ENCODE data around the gene IQSEC3. TPM values are rescaled to one million over a fixed set of nuclear protein-coding genes. Genes with fewer than 3 reads are reported as not detected.
A peak's percentile ranks its signal among the peaks of the same experiment; 100 is the strongest.
"Not testable (repeated sequence)": the region's sequence is repeated elsewhere in the genome, so short reads cannot be mapped to it uniquely, and the experiment has no call there.

The IQSEC3 gene
- polyA plus RNA-seq, 4 donors = under 0.01 to 1.5 (median 1.4) TPM; not detected in 1

DNA sequence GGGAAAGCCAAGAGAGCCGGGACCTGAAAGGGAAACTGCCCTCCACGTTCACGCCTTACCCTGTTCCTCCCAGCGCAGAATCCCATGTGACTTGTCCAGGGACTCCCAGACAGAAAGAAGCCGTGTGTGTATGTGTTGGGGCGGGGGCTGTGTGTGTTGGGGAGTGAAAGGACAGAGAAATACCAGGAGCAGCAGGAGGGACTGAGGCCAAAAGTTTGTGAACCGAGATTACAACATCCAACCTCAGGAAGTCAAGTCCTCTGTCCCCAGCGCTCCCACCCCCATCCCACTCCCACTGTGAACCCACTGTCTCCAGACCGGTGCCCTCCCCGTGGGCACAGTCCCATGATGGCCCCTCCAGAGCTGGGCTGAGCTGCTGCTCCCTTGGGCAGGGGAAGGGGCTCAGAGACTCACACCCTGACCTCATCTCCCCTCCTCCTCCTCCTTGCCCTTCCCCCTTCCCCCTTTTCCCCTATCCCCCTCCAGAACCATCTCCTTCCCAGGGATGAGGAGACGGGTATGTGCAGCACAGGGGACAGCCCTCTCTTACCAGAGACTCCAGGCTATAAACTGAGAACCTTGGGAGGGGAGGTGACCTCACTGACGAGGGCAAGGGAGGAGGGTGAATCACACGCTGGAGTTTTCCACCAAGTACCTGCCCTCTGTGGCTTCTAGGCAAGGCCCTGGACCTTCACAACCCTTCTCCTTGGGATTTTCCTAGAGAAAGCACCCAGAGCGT is 147.6 kb downstream of the IQSEC3 start, which contains the start of gene SLC6A12:
SLC6A12 (minus strand) TSS at position 155 of the 739 bp plus-strand sequence. CDS start 4,171 bp downstream, outside the sequence.
- 19 to 35% (median 28%) methylated on average over 14 of the region's 14 CpGs for WGBS, 3 donors
- Histone ChIP-seq H3K4me1 (ENCODE audit: control insufficient read depth in 3 of 3, insufficient read depth in 2 of 3, low read depth in 1 of 3, low read length in 2 of 3) (peaks cover 0 to 3% (median 0%) of the 10 kb centered on the region in 3 donors), H3K36me3 (ENCODE audit: control insufficient read depth in 3 of 3, insufficient read depth in 2 of 3, low read depth in 1 of 3, low read length in 3 of 3) (no peaks in the 10 kb centered on the region), H3K9me3 (ENCODE audit: control insufficient read depth in 2 of 2, insufficient read depth in 1 of 2, low read depth in 1 of 2, low read length in 1 of 2) (no peaks in the 10 kb centered on the region), H3K27me3 (ENCODE audit: control insufficient read depth in 3 of 3, insufficient read depth in 3 of 3, low read length in 3 of 3) (peaks cover 0 to 7% (median 1%) of the 10 kb centered on the region in 3 donors), H3K27ac (ENCODE audit: low read depth in 1 of 3, low read length in 2 of 3) (no peak within 1 kb of the TSS), H3K4me3 (ENCODE audit: low read depth in 1 of 3, low read length in 3 of 3) (peak within 1 kb of the TSS in 1 of 3 donors; percentile 7)
- FAIRE-seq = no peak
- DNase-seq = peak in 1 of 2 donors; percentile 46

DNA sequence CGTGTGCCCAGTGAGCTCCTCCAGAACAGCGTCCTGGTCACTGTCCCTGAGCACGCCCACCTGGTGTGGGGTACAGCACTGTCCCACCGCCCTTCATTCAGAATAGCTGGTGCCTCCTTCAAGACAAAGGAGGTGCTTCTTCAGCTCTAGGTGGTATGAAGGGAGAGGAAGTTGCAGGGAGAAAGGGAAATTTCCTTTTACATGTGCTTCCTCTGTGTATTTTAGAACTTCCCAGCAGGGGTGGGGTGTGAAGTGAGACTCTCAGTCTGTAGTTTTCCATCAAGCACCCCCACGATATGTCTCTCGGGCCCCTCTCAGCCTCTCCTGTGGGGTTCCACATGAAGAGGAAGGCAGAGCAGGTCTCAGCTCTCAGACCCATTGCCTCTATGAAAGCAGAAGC is 148.5 kb downstream of the IQSEC3 start:
- peaks cover 0 to 5% (median 1%) of the 10 kb centered on the region in 3 donors for H3K27me3 ChIP-seq (ENCODE audit: control insufficient read depth in 3 of 3, insufficient read depth in 3 of 3, low read length in 3 of 3)
- H3K4me1 ChIP-seq (ENCODE audit: control insufficient read depth in 3 of 3, insufficient read depth in 2 of 3, low read depth in 1 of 3, low read length in 2 of 3) = peaks cover 0 to 3% (median 0%) of the 10 kb centered on the region in 3 donors
- FAIRE-seq = no peak

DNA sequence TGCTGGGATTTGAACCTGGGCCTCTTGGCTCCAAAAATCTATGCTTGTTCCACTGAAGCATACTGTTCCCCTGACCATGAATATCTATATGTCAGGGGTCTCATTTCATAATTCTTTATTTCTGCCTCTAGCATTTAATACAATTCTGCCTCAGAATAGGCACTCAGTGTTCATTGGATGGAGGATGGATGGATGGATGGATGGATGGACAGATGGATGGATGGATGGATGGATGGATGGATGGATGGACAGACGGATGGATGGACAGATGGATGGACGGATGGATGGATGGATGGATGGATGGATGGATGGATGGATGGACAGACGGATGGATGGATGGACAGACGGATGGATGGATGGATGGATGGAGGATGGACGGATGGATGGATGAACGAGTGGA is 150.5 kb downstream of the IQSEC3 start:
- WGBS, 3 donors = 63 to 75% (median 65%) methylated on average over 6 of the region's 6 CpGs
- not testable (repeated sequence) for H3K4me1 ChIP-seq (ENCODE audit: control insufficient read depth in 3 of 3, insufficient read depth in 2 of 3, low read depth in 1 of 3, low read length in 2 of 3); H3K9me3 ChIP-seq (ENCODE audit: control insufficient read depth in 2 of 2, insufficient read depth in 1 of 2, low read depth in 1 of 2, low read length in 1 of 2); H3K4me3 ChIP-seq (ENCODE audit: low read depth in 1 of 3, low read length in 3 of 3); H3K36me3 ChIP-seq (ENCODE audit: control insufficient read depth in 3 of 3, insufficient read depth in 2 of 3, low read depth in 1 of 3, low read length in 3 of 3); DNase-seq; FAIRE-seq; H3K27ac ChIP-seq (ENCODE audit: low read depth in 1 of 3, low read length in 2 of 3); H3K27me3 ChIP-seq (ENCODE audit: control insufficient read depth in 3 of 3, insufficient read depth in 3 of 3, low read length in 3 of 3)

More for the DNA sequence above, 148.5 kb downstream of the IQSEC3 start:
- no peak overlapping the region for H3K4me3 ChIP-seq (ENCODE audit: low read depth in 1 of 3, low read length in 3 of 3)
- H3K9me3 ChIP-seq (ENCODE audit: control insufficient read depth in 2 of 2, insufficient read depth in 1 of 2, low read depth in 1 of 2, low read length in 1 of 2) = no peaks in the 10 kb centered on the region
- WGBS, 3 donors = 83 to 91% (median 84%) methylated on average over 6 of the region's 6 CpGs
- H3K27ac ChIP-seq (ENCODE audit: low read depth in 1 of 3, low read length in 2 of 3) = no peak overlapping the region
- H3K36me3 ChIP-seq (ENCODE audit: control insufficient read depth in 3 of 3, insufficient read depth in 2 of 3, low read depth in 1 of 3, low read length in 3 of 3) = no peaks in the 10 kb centered on the region
- no peak for DNase-seq

DNA sequence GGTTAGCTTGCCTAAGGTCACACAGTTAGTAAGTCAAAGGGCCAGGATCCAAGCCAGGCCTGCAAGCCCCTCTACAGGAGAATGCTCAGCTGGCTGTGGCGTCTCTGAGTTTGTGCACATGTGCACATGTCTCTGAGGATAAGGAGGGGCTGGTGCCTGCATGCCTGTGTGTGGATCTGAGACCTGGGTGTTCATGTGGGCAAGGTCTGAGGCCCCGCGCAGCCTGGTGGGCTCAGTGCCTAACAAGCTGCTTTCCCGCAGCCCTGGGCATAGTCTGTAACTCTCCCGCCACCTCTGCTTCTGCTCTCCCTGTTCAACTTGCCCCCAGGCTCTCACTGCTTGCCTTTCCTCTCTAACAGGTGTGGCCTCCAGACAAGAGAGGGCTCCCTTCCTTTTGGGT is 151.7 kb downstream of the IQSEC3 start:
- Histone ChIP-seq H3K4me3 (ENCODE audit: low read depth in 1 of 3, low read length in 3 of 3) (no peak overlapping the region), H3K36me3 (ENCODE audit: control insufficient read depth in 3 of 3, insufficient read depth in 2 of 3, low read depth in 1 of 3, low read length in 3 of 3) (no peaks in the 10 kb centered on the region), H3K27me3 (ENCODE audit: control insufficient read depth in 3 of 3, insufficient read depth in 3 of 3, low read length in 3 of 3) (peaks cover 0 to 8% (median under 1%) of the 10 kb centered on the region in 3 donors), H3K27ac (ENCODE audit: low read depth in 1 of 3, low read length in 2 of 3) (no peak overlapping the region), H3K9me3 (ENCODE audit: control insufficient read depth in 2 of 2, insufficient read depth in 1 of 2, low read depth in 1 of 2, low read length in 1 of 2) (no peaks in the 10 kb centered on the region), H3K4me1 (ENCODE audit: control insufficient read depth in 3 of 3, insufficient read depth in 2 of 3, low read depth in 1 of 3, low read length in 2 of 3) (no peaks in the 10 kb centered on the region)
- WGBS, 3 donors = 80 to 86% (median 82%) methylated on average over 5 of the region's 5 CpGs
- FAIRE-seq (no peak), DNase-seq (no peak)

DNA sequence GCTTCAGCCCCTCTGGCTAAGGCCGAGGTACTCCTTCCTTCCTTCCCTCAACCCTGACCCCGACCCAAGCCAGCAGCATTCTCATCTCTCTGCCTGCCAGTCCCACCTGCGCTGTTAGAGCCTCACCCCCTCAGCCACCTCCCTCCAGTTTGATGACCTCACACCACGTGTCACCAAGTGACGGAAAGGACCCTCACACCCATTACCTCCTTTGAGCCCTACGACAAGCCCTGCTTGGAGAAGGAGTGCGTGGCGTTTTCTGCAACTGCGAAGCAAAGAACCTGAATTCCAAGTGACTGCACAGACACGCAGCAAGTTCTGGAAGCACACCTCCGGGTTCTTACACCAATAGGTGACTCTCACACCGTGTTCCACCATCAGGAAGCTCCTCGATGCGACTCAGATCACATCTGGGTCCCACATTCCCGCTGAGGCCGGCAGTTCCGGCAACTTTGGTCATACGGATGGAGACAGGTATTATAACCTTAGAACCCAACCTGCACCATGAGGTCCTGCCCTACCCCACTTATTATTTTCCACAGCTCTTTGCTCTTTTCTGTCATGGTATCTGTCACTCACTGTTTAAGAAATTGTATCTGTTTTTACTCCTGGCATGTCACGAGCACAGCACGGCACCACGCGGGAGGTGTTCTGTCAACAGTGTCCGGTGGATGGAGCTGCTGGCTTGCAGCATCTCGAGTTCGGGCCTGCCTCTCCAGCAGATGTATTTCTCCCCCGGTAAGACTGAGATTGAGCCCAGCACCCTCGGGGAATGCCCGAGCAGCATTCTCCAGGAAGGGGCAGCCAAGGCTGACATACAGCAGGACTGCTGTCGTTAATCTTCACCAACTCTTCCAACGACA is 152.4 kb downstream of the IQSEC3 start:
- no peak overlapping the region for H3K27ac ChIP-seq (ENCODE audit: low read depth in 1 of 3, low read length in 2 of 3)
- 78 to 88% (median 87%) methylated on average over 30 of the region's 30 CpGs for WGBS, 3 donors
- peaks cover 0 to 4% (median 0%) of the 10 kb centered on the region in 3 donors for H3K27me3 ChIP-seq (ENCODE audit: control insufficient read depth in 3 of 3, insufficient read depth in 3 of 3, low read length in 3 of 3)
- no peaks in the 10 kb centered on the region for H3K36me3 ChIP-seq (ENCODE audit: control insufficient read depth in 3 of 3, insufficient read depth in 2 of 3, low read depth in 1 of 3, low read length in 3 of 3)
- FAIRE-seq (no peak), DNase-seq (no peak)
- no peaks in the 10 kb centered on the region for H3K4me1 ChIP-seq (ENCODE audit: control insufficient read depth in 3 of 3, insufficient read depth in 2 of 3, low read depth in 1 of 3, low read length in 2 of 3)
- no peak overlapping the region for H3K4me3 ChIP-seq (ENCODE audit: low read depth in 1 of 3, low read length in 3 of 3)
- no peaks in the 10 kb centered on the region for H3K9me3 ChIP-seq (ENCODE audit: control insufficient read depth in 2 of 2, insufficient read depth in 1 of 2, low read depth in 1 of 2, low read length in 1 of 2)

DNA sequence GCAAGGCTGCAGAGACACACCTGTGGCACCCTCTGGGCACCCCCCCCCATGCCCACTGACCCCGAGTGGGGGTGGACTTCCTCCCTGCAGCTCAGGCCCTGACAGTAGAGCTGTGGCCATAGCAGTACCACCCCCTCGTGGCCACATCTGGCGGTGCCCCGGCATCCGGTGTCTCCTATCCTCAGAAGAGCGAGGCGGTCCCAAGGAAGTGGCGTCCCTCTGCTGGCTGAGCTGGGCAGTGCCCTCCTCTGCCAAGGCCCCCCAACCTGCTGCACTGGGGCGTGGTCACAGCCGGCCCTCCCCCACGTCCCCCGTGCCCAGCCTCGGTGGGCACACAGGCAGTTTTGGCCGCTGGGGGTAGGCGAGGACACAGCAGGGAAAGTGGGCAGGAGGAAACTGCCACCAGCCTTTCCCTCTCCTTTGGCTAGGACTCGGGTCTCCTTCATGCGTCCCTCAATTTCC is 153.4 kb downstream of the IQSEC3 start:
- peak; percentile 68 for DNase-seq
- Histone ChIP-seq H3K36me3 (ENCODE audit: control insufficient read depth in 3 of 3, insufficient read depth in 2 of 3, low read depth in 1 of 3, low read length in 3 of 3) (no peaks in the 10 kb centered on the region), H3K27me3 (ENCODE audit: control insufficient read depth in 3 of 3, insufficient read depth in 3 of 3, low read length in 3 of 3) (peaks cover 0 to 3% (median 0%) of the 10 kb centered on the region in 3 donors), H3K9me3 (ENCODE audit: control insufficient read depth in 2 of 2, insufficient read depth in 1 of 2, low read depth in 1 of 2, low read length in 1 of 2) (no peaks in the 10 kb centered on the region), H3K4me1 (ENCODE audit: control insufficient read depth in 3 of 3, insufficient read depth in 2 of 3, low read depth in 1 of 3, low read length in 2 of 3) (no peaks in the 10 kb centered on the region), H3K4me3 (ENCODE audit: low read depth in 1 of 3, low read length in 3 of 3) (no peak overlapping the region), H3K27ac (ENCODE audit: low read depth in 1 of 3, low read length in 2 of 3) (no peak overlapping the region)
- 14 to 23% (median 20%) methylated on average over 10 to 17 of the region's 17 CpGs for WGBS, 3 donors
- FAIRE-seq = no peak

DNA sequence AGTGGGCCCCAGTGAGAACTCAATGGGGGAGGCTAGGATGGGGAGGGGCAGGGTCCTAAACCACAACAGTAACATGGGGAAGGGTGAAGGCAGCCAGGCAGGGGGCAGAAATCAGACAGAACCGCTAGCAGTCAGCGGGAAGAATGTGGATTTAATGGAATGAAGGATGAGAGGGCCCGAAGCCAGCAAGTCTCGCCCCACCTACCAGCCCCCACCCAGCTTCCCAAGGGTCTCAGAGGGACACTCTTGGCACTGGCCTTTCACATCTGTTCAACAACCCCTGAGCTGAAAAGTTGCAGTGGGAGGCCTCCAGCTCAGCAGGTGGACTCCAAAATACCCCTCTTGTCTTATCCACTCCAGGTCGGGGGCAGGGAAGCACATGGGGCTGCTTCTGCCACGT is 153.9 kb downstream of the IQSEC3 start:
- whole genome bisulfite sequencing, 3 donors = 68 to 73% (median 72%) methylated on average over 6 of the region's 6 CpGs
- Histone ChIP-seq H3K27ac (ENCODE audit: low read depth in 1 of 3, low read length in 2 of 3) (no peak overlapping the region), H3K36me3 (ENCODE audit: control insufficient read depth in 3 of 3, insufficient read depth in 2 of 3, low read depth in 1 of 3, low read length in 3 of 3) (no peaks in the 10 kb centered on the region), H3K27me3 (ENCODE audit: control insufficient read depth in 3 of 3, insufficient read depth in 3 of 3, low read length in 3 of 3) (peaks cover 0 to 3% (median 0%) of the 10 kb centered on the region in 3 donors), H3K4me3 (ENCODE audit: low read depth in 1 of 3, low read length in 3 of 3) (no peak overlapping the region), H3K4me1 (ENCODE audit: control insufficient read depth in 3 of 3, insufficient read depth in 2 of 3, low read depth in 1 of 3, low read length in 2 of 3) (no peaks in the 10 kb centered on the region), H3K9me3 (ENCODE audit: control insufficient read depth in 2 of 2, insufficient read depth in 1 of 2, low read depth in 1 of 2, low read length in 1 of 2) (no peaks in the 10 kb centered on the region)
- DNase-seq (no peak), FAIRE-seq (no peak)

DNA sequence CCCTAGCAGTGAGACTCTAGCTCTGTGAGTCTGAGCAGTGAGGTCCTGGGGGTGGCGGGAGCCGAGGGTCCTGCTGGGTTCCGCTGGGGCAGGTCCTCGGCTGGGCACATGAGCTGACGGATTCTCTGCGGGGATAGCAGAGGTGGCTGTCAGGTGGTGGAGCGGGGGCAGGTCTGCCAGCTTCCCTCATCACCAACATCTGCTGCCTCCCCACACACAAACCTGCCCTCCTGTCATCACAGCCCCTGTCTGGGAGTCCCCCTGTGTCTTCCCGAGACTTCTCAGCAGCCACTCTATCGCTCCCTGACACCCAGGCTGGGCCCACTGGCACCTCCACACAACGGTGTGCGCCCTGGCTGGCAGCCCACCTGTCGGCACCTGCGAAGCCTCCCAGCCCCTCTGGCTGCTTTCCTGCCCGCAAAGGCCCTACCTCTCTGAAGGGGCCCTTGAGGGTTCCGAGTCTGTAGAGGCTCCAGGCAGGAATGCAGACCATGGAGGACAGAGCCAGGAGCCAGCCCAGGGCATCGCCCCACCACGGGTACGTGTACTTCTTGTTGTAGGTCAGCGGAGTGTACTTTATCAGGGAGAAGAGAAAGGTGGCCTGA is 154.5 kb downstream of the IQSEC3 start:
- no peaks in the 10 kb centered on the region for H3K36me3 ChIP-seq (ENCODE audit: control insufficient read depth in 3 of 3, insufficient read depth in 2 of 3, low read depth in 1 of 3, low read length in 3 of 3)
- no peak for DNase-seq
- no peak overlapping the region for H3K4me3 ChIP-seq (ENCODE audit: low read depth in 1 of 3, low read length in 3 of 3)
- peaks cover 0 to 3% (median 0%) of the 10 kb centered on the region in 3 donors for H3K27me3 ChIP-seq (ENCODE audit: control insufficient read depth in 3 of 3, insufficient read depth in 3 of 3, low read length in 3 of 3)
- WGBS, 3 donors = 88 to 92% (median 91%) methylated on average over 18 to 19 of the region's 19 CpGs
- no peak for FAIRE-seq
- no peaks in the 10 kb centered on the region for H3K4me1 ChIP-seq (ENCODE audit: control insufficient read depth in 3 of 3, insufficient read depth in 2 of 3, low read depth in 1 of 3, low read length in 2 of 3)
- H3K9me3 ChIP-seq (ENCODE audit: control insufficient read depth in 2 of 2, insufficient read depth in 1 of 2, low read depth in 1 of 2, low read length in 1 of 2) = no peaks in the 10 kb centered on the region
- no peak overlapping the region for H3K27ac ChIP-seq (ENCODE audit: low read depth in 1 of 3, low read length in 2 of 3)
